GM21576 (cell line): Measurements from ENCODE around the gene KIF25.

Experiments
- ATAC-seq: cut with Tn5 transposase; IDR thresholded peaks from one replicate; pipeline ENCODE4 v1.9.1; 2021; ENCODE audit warnings: mild to moderate bottlenecking, moderate library complexity; ENCODE audit not compliant: unreplicated experiment

KIF25 gene

GRCh38 chr6:168084465-168085160 is 87.1 kb downstream of the KIF25 start:
- no peak for ATAC-seq

GRCh38 chr6:168086066-168086465 is 88.6 kb downstream of the KIF25 start:
- no peak for ATAC-seq

- ATAC-seq = no peak
Measured at GRCh38 chr6:168086616-168087015, 89.1 kb downstream of the KIF25 start.

DNA sequence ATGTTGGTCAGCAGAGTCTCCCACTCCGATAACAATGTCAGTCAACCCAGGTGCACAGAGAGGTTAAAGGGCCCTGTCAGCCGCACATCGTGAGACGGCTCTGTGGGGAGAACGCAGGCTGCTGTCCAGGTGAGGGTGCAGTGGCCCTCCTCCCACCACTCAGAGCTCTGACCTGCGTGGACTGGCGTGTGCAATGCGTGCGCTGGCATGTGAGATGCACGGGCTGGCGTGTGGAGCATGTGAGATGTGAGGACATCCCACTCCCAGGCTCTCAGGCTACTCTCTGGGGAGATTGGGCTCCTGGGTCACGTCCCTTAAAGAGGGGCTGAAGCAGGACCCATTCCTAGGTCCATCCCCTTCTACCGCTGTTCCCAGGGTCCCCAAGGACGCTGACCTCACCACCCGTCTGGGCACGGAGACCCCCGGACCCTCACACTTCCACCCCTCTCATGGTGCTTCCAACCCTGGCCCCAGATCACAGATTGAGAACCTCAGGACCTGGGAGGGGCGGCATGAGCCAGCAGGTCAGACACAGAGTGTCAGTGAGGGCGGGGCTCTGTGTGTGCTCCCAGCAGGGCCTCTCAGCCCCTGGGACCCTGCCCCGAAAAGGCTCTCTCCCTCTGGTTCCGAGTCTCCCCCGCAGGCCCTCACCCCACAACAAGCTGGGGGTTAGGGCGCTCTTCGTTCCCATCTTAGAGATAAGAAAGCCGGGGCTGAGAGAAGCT is 90.1 kb downstream of the KIF25 start:
- no peak for ATAC-seq

DNA sequence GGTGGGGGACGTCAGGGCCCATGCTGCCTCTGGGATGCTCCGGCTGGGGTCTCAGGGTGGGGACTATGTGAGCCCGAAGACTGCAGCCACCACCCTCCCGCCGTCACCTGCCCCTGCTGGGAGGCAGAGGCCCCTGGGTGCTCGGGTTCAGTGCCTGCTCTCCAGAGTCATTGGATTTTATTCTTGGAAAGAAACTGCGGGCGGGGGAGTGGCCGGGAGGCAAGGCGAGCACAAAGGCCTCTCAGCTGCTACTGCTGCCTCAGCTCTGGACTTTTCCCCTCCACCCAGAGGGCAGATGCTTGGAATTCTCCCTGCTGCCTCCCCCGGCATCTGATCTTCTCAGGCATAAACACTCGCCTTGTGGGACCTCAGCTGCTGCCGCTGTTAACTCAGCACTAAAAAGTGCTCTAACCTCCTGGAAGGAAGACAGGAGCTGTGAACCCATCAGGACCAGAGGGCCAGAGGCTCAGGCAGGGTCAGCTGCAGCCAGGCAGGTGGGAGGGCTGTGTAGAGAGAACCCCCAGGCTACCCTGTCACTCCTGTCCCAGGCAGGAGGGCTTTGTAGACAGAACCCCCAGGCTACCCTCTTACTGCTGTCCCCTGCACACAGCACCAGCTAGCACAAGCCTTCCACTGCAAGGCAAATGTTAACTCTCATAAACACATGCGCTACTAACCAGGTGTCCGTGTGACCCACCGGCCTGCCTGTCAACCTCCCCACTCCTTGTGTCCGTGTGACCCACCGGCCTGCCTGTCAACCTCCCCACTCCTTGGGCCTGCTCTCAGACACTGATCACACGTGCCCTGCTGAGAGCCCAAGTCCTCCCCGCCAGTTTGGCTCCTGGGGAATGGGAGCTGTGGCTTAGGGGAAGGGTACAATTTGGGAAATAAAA is 90.9 kb downstream of the KIF25 start:
- ATAC-seq = no peak

- ATAC-seq = no peak
Measured at GRCh38 chr6:168089186-168090063, 92.0 kb downstream of the KIF25 start.

- ATAC-seq = no peak
Measured at GRCh38 chr6:168090064-168090690, 92.7 kb downstream of the KIF25 start.

DNA sequence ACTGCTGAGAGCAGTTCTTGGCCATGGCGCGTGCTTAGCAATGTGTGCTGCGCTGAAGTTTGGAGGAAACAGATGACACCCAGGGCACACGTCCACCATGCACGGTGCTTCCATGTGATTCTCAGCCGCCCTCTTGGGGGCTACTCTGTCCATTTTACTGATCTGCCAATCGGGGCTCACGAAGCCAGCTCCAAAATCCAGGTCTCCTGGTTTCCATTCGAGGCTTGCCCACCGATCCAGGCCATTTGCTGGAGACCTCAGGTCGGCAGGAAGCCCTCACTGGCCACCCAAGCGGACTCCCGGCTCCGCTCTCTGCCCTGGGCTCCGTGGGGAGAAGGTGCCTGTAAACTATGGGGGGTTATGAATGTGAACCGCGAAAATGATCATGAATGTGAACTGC is 93.2 kb downstream of the KIF25 start:
- ATAC-seq = no peak

DNA sequence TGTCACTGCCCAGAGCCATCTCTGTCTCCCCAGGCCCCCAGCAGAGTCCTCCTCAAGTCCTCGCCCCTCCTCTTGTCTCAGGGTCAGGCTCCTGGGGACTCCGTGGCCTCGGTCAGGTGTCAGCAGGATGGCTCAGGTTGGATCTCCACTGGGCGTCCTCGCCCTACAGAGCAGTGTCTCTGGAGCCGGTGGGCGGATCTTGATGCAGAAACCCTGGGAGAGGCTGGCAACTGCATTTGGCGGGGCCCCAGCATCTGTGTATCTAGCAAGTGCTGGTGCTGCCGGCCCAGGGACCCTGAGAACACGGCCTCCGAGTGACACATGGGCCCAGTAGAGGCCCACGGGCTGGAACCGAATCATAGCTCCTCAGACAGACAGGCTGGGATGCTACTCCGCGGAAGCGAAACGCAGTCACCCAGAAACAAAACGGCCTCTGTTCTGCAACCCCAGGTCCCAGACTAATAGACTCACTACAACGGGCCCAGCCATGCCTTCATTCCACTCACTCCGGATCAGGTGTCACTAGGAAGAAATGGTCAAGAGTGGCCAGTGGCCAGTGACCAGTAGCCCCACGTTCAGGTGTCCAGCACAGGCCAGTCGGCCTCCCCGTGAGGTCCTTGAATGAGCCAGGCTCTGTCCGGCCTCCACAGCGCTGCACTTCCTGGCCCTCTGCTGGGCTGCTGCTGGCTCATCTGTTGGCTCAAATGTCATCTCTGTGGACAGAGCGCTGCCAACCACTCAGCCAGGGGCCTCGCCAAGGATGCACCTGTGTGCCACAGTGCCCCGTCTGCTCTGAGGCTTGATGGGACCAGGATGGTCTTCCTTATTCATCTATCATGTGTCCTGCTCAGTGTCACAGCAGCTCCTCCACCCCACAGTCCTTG is 94.2 kb downstream of the KIF25 start:
- no peak for ATAC-seq

GRCh38 chr6:168092541-168092940 is 95.1 kb downstream of the KIF25 start:
- no peak for ATAC-seq

DNA sequence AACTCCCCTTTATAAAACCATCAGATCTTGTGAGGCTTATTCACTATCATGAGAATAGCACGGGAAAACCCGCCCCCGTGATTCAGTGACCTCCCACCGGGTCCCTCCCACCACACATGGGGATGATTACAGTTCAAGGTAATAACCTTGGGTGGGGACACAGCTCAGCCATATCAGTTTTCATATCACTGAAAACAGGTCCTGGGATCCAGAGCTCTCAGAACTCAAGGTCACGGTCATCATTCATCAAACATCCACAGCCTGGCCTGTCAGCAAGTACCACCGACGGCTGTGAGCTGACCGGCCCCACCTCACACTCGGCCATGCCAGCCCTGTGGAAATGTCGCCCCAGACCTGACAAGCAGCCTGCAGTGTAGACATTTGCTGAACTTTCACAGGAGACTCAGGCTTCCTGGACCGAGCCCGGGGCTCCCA is 95.6 kb downstream of the KIF25 start:
- ATAC-seq = no peak

DNA sequence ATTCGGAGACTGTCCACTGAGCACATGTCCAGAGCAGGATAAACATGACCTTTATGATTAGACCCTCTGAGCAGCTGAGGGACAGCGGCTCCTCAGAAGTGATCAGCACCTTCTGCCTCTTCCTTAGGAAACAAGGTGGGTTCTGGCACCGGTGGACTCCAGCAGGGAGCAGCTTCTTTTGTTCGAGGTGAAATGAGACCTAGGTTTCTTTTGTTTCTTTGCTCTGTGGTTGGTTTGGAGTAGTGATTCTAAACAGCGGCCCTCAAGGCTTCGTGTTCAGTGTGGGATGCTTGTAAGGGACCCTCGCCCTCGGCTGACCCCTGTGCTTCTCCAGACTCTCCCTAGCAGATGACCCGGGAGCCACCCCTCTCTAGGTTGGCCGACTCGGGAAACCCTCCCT is 96.2 kb downstream of the KIF25 start:
- ATAC-seq = no peak
